Fibroblast of skin of back (primary cell): ENCODE measurements around the gene TELO2. TPM values are rescaled to one million over a fixed set of nuclear protein-coding genes. Genes with fewer than 3 reads are reported as not detected.
A peak's percentile ranks its signal among the peaks of the same experiment; 100 is the strongest.

Experiments used
- DNase-seq: peaks from one replicate; pipeline ENCODE4 v3.0.0-alpha.2; 2013
- polyA plus RNA-seq, 2 experiments: library from polyadenylated mRNA; unstranded; fragments of 120-200 nt; gene quantifications; one replicate each; pipeline ENCODE4 v1.2.1, GENCODE V29; 2013; ENCODE audit not compliant: insufficient read length in 2 of 2

TELO2 gene
- 30.5 TPM for polyA plus RNA-seq (2013, experiment 1 of 2; ENCODE audit: insufficient read length)
- polyA plus RNA-seq (2013, experiment 2 of 2; ENCODE audit: insufficient read length) = 15.6 TPM

- peak; percentile 77 for DNase-seq
These were observed at the start of gene TELO2 for GRCh38 chr16:1492923-1493745. Gene TELO2, plus strand, starts transcription at chr16:1493360. Its CDS starts 922 bp downstream, at chr16:1494282.

GRCh38 chr16:1443403-1443973 is 49.7 kb upstream of the TELO2 start:
- no peak for DNase-seq

GRCh38 chr16:1443980-1444729 is 49.0 kb upstream of the TELO2 start, which contains the start of gene CCDC154:
Gene CCDC154, minus strand, starts transcription at chr16:1444556. Its CDS starts 234 bp downstream, at chr16:1444322.
- DNase-seq = no peak

GRCh38 chr16:1444730-1445517 is 48.2 kb upstream of the TELO2 start:
- DNase-seq = no peak

- DNase-seq = no peak
These were observed 47.5 kb upstream of the TELO2 start for GRCh38 chr16:1445518-1446203.

GRCh38 chr16:1446296-1447080 is 46.7 kb upstream of the TELO2 start:
- no peak for DNase-seq

GRCh38 chr16:1447965-1448364 is 45.2 kb upstream of the TELO2 start:
- no peak for DNase-seq

GRCh38 chr16:1448536-1449116 is 44.5 kb upstream of the TELO2 start:
- DNase-seq = no peak

GRCh38 chr16:1449201-1449788 is 43.9 kb upstream of the TELO2 start:
- DNase-seq = no peak

- DNase-seq = no peak
These were observed 42.9 kb upstream of the TELO2 start for GRCh38 chr16:1450218-1450617.

GRCh38 chr16:1450841-1451240 is 42.3 kb upstream of the TELO2 start:
- DNase-seq = no peak

GRCh38 chr16:1451702-1452392 is 41.3 kb upstream of the TELO2 start:
- DNase-seq = no peak

GRCh38 chr16:1452530-1452929 is 40.6 kb upstream of the TELO2 start:
- no peak for DNase-seq

GRCh38 chr16:1453316-1453715 is 39.8 kb upstream of the TELO2 start:
- no peak for DNase-seq

GRCh38 chr16:1454561-1454960 is 38.6 kb upstream of the TELO2 start:
- no peak for DNase-seq

- DNase-seq = no peak
These were observed 37.7 kb upstream of the TELO2 start for GRCh38 chr16:1455190-1456171.

- no peak for DNase-seq
These were observed 36.2 kb upstream of the TELO2 start for GRCh38 chr16:1456951-1457350.
